ENCODE results near the gene RPS5.

RPS5 gene

GRCh38 chr19:58349590-58349989 lies 37.5 kb upstream of the RPS5 start:
- in situ Hi-C loops (cut with HindIII; ENCODE audit: low sequenced_read_pairs) = no loop called here
- TF ChIP-seq CTCF (IDR thresholded peaks at IDR 0.05; ENCODE audit: low read depth, low read length) = no peak
- H3K4me3 ChIP-seq (ENCODE audit: low read depth, low read length) = no peak overlapping the region
- no peak for DNase-seq (ENCODE audit: low read depth, low spot score)

- no peak overlapping the region for H3K4me3 ChIP-seq (ENCODE audit: low read depth, low read length)
- in situ Hi-C loops (cut with HindIII; ENCODE audit: low sequenced_read_pairs) = no loop called here
- no peak for DNase-seq (ENCODE audit: low read depth, low spot score)
- no peak for TF ChIP-seq CTCF (IDR thresholded peaks at IDR 0.05; ENCODE audit: low read depth, low read length)
Observed at GRCh38 chr19:58350001-58350861, 36.8 kb upstream of the RPS5 start.

GRCh38 chr19:58350871-58351557 lies 36.1 kb upstream of the RPS5 start:
- H3K4me3 ChIP-seq (ENCODE audit: low read depth, low read length) = no peak overlapping the region
- in situ Hi-C loops (cut with HindIII; ENCODE audit: low sequenced_read_pairs) = no loop called here
- no peak for DNase-seq (ENCODE audit: low read depth, low spot score)
- no peak for TF ChIP-seq CTCF (IDR thresholded peaks at IDR 0.05; ENCODE audit: low read depth, low read length)

- DNase-seq (ENCODE audit: low read depth, low spot score) = no peak
- no peak overlapping the region for H3K4me3 ChIP-seq (ENCODE audit: low read depth, low read length)
- in situ Hi-C loops (cut with HindIII; ENCODE audit: low sequenced_read_pairs) = no loop called here
- no peak for TF ChIP-seq CTCF (IDR thresholded peaks at IDR 0.05; ENCODE audit: low read depth, low read length)
Observed at GRCh38 chr19:58351558-58351878, 35.6 kb upstream of the RPS5 start.

GRCh38 chr19:58351990-58352755 lies 34.9 kb upstream of the RPS5 start:
- in situ Hi-C loops (cut with HindIII; ENCODE audit: low sequenced_read_pairs) = no loop called here
- TF ChIP-seq CTCF (IDR thresholded peaks at IDR 0.05; ENCODE audit: low read depth, low read length) = no peak
- H3K4me3 ChIP-seq (ENCODE audit: low read depth, low read length) = no peak overlapping the region
- DNase-seq (ENCODE audit: low read depth, low spot score) = no peak

GRCh38 chr19:58352760-58353671 lies 34.1 kb upstream of the RPS5 start, which contains the start of gene A1BG:
A1BG (minus strand) TSS chr19:58353492; CDS start chr19:58353437, 55 bp downstream.
- TF ChIP-seq CTCF (IDR thresholded peaks at IDR 0.05; ENCODE audit: low read depth, low read length) = no peak
- no peak for DNase-seq (ENCODE audit: low read depth, low spot score)
- H3K4me3 ChIP-seq (ENCODE audit: low read depth, low read length) = no peak within 1 kb of the TSS
- in situ Hi-C loops (cut with HindIII; ENCODE audit: low sequenced_read_pairs) = no loop called here

All from astrocyte of the spinal cord (primary cell).